IMR-90 (cell line): ENCODE measurements around the gene MINAR1. TPM values are rescaled to one million over a fixed set of nuclear protein-coding genes. Genes with fewer than 3 reads are reported as not detected.

ENCODE experiments used
- ATAC-seq: fragments of 200-7000 bp; cut with Tn5 transposase; 2 replicates; pipeline ENCODE4 v1.9.1; 2020; ENCODE audit warnings: low read depth, mild to moderate bottlenecking, moderate library complexity
- BruUV-seq: library from RNA; stranded (reverse); fragments of 400-500 nt; replicated peaks from 2 replicates; lab custom pipeline; 2021; lab: Mats Ljungman, UMichigan
- CTCF ChIA-PET: fragments of 300-600 bp; formaldehyde crosslinking; extraction: SDS; loops from one replicate; lab custom pipeline; 2021; ENCODE audit warnings: antibody characterized with exemption; lab: Yijun Ruan, JAX
- POLR2A ChIA-PET: fragments of 300-600 bp; sonication (Branson Sonifier 250); formaldehyde crosslinking; loops from one replicate; lab custom pipeline; 2022; ENCODE audit warnings: antibody characterized with exemption; ENCODE audit not compliant: unreplicated experiment; lab: Charles Lee
- DNase-seq: peaks from one replicate; pipeline ENCODE4 v3.0.0; 2013
- H2AFZ ChIP-seq: replicated peaks from 2 replicates; pipeline ENCODE3; 2013; ENCODE audit warnings: low read length, mild to moderate bottlenecking; ENCODE audit not compliant: poor library complexity
- H2AK5ac ChIP-seq: 2 replicates; pipeline ENCODE4 v1.6.1; 2013; ENCODE audit warnings: low read depth, low read length, inconsistent platforms
- H2AK9ac ChIP-seq: replicated peaks from 2 replicates; pipeline ENCODE3; 2013; ENCODE audit warnings: mild to moderate bottlenecking, low read depth, low read length, moderate library complexity; ENCODE audit not compliant: poor library complexity
- H2BK120ac ChIP-seq: 2 replicates; pipeline ENCODE4 v1.6.1; 2013; ENCODE audit warnings: low read depth, low read length, inconsistent platforms
- H2BK15ac ChIP-seq: 3 replicates; pipeline ENCODE4 v1.6.1; 2013; ENCODE audit warnings: low read depth, low read length, inconsistent platforms
- H2BK20ac ChIP-seq: 2 replicates; pipeline ENCODE4 v1.6.1; 2013; ENCODE audit warnings: low read depth, mild to moderate bottlenecking, inconsistent platforms, low read length, moderate library complexity
- H2BK5ac ChIP-seq: 2 replicates; pipeline ENCODE4 v1.6.1; 2013; ENCODE audit warnings: mild to moderate bottlenecking, low read depth, low read length, inconsistent platforms; ENCODE audit not compliant: poor library complexity, severe bottlenecking
- H3K14ac ChIP-seq: replicated peaks from 2 replicates; pipeline ENCODE4 v1.6.1; 2013; ENCODE audit warnings: low read depth, low read length, inconsistent platforms
- H3K18ac ChIP-seq: 2 replicates; pipeline ENCODE4 v1.6.1; 2013; ENCODE audit warnings: low read depth, low read length, control low read depth
- H3K23ac ChIP-seq: 2 replicates; pipeline ENCODE4 v1.6.1; 2013; ENCODE audit warnings: low read depth, low read length, inconsistent platforms
- H3K27ac ChIP-seq: 2 replicates; pipeline ENCODE4 v1.5.1; 2013; ENCODE audit warnings: mild to moderate bottlenecking, control low read depth, low read length; ENCODE audit not compliant: insufficient read depth
- H3K27me3 ChIP-seq: 2 replicates; pipeline ENCODE4 v1.6.1; 2013; ENCODE audit warnings: low read length; ENCODE audit not compliant: control insufficient read depth, insufficient read depth
- H3K36me3 ChIP-seq: 2 replicates; pipeline ENCODE4 v1.6.1; 2013; ENCODE audit warnings: low read length, mixed read lengths; ENCODE audit not compliant: control insufficient read depth, insufficient read depth
- H3K4ac ChIP-seq: 2 replicates; pipeline ENCODE4 v1.6.1; 2013; ENCODE audit warnings: low read depth, low read length, inconsistent platforms
- H3K4me1 ChIP-seq: 2 replicates; pipeline ENCODE4 v1.6.1; 2013; ENCODE audit warnings: low read length, mixed read lengths; ENCODE audit not compliant: control insufficient read depth, insufficient read depth
- H3K4me2 ChIP-seq: 2 replicates; pipeline ENCODE4 v1.6.1; 2013; ENCODE audit warnings: low read depth, mild to moderate bottlenecking, control low read depth, low read length, moderate library complexity
- H3K4me3 ChIP-seq: 2 replicates; pipeline ENCODE4 v1.5.1; 2013; ENCODE audit warnings: low read depth, mild to moderate bottlenecking, control low read depth, low read length, moderate library complexity; ENCODE audit not compliant: insufficient read depth
- H3K56ac ChIP-seq: 2 replicates; pipeline ENCODE4 v1.6.1; 2013; ENCODE audit warnings: low read length, inconsistent platforms; ENCODE audit not compliant: insufficient read depth; ENCODE audit errors: extremely low read depth
- H3K79me1 ChIP-seq, 2 experiments: 2 replicates each; pipeline ENCODE4 v1.6.1; 2013; ENCODE audit warnings: low read length in 2 of 2, inconsistent platforms in 1 of 2, low read depth in 1 of 2
- H3K9ac ChIP-seq: 2 replicates; pipeline ENCODE4 v1.6.1; 2013; ENCODE audit warnings: low read depth, low read length, control low read depth
- H3K9me1 ChIP-seq: 2 replicates; pipeline ENCODE4 v1.6.1; 2013; ENCODE audit warnings: low read length, inconsistent platforms; ENCODE audit not compliant: insufficient read depth
- H3K9me3 ChIP-seq: 2 replicates; pipeline ENCODE4 v1.6.1; 2013; ENCODE audit warnings: low read length; ENCODE audit not compliant: control insufficient read depth, insufficient read depth
- H4K20me1 ChIP-seq: 2 replicates; pipeline ENCODE4 v1.6.1; 2013; ENCODE audit warnings: low read length, inconsistent platforms; ENCODE audit not compliant: insufficient read depth
- H4K5ac ChIP-seq: 2 replicates; pipeline ENCODE4 v1.6.1; 2013; ENCODE audit warnings: mild to moderate bottlenecking, low read depth, low read length, control low read depth
- H4K8ac ChIP-seq, 2 experiments: 2 replicates each; pipeline ENCODE4 v1.6.1; 2013; ENCODE audit warnings: low read depth in 2 of 2, low read length in 2 of 2, control low read depth in 1 of 2, inconsistent platforms in 1 of 2
- H4K91ac ChIP-seq: 2 replicates; pipeline ENCODE4 v1.6.1; 2013; ENCODE audit warnings: low read depth, low read length, inconsistent platforms; ENCODE audit not compliant: insufficient read depth
- BHLHE40 ChIP-seq: fragments of 150-350 bp; IDR thresholded peaks from 2 replicates; pipeline ENCODE4 v1.6.1; 2016; ENCODE audit warnings: mild to moderate bottlenecking, low read depth, low read length
- CEBPB ChIP-seq: IDR thresholded peaks from 2 replicates; pipeline ENCODE4 v1.6.1; 2012; ENCODE audit warnings: low read depth, low read length, improper control_type of control experiment
- FOS ChIP-seq: fragments of 150-350 bp; IDR thresholded peaks from 2 replicates; pipeline ENCODE4 v1.6.1; 2016; ENCODE audit warnings: low read depth, low read length
- MAFK ChIP-seq: IDR thresholded peaks from 2 replicates; pipeline ENCODE4 v1.6.1; 2012; ENCODE audit warnings: low read depth, low read length, improper control_type of control experiment
- MAZ ChIP-seq: IDR thresholded peaks from 2 replicates; pipeline ENCODE4 v1.6.1; 2012; ENCODE audit warnings: low read depth, mild to moderate bottlenecking, low read length, improper control_type of control experiment, moderate library complexity, borderline replicate concordance
- MXI1 ChIP-seq: IDR thresholded peaks from 2 replicates; pipeline ENCODE4 v1.6.1; 2012; ENCODE audit warnings: low read depth, mild to moderate bottlenecking, low read length, moderate library complexity, borderline replicate concordance
- NFE2L2 ChIP-seq: fragments of 150-350 bp; IDR thresholded peaks from 2 replicates; pipeline ENCODE4 v1.6.1; 2016; ENCODE audit warnings: low read depth, mild to moderate bottlenecking, low read length
- RCOR1 ChIP-seq: IDR thresholded peaks from 2 replicates; pipeline ENCODE4 v1.6.1; 2012; ENCODE audit warnings: mild to moderate bottlenecking, low read length, improper control_type of control experiment; ENCODE audit not compliant: insufficient replicate concordance
- RFX5 ChIP-seq: IDR thresholded peaks from 2 replicates; pipeline ENCODE4 v1.8.0; 2012; ENCODE audit warnings: low read depth, mild to moderate bottlenecking, low read length, moderate library complexity
- SMC3 ChIP-seq: fragments of 150-350 bp; IDR thresholded peaks from 2 replicates; pipeline ENCODE4 v1.6.1; 2016; ENCODE audit warnings: low read depth, mild to moderate bottlenecking, antibody characterized with exemption, low read length, moderate library complexity
- WGBS, 2 experiments: methylation state at CpG; one replicate each; pipeline versions ENCODE4 v1.1.5 to v1.1.7; 2013; ENCODE audit warnings: missing lambda C conversion rate in 2 of 2; ENCODE audit not compliant: insufficient read length in 1 of 2; ENCODE audit errors: extremely low coverage in 2 of 2; 5-methylcytosine and 5-hydroxymethylcytosine counted together
- dilution Hi-C: fragments of 300-500 bp; cut with HindIII; formaldehyde crosslinking; loops from one replicate; pipeline ENCODE4 v1.14.3; 2018; ENCODE audit warnings: low sequenced_read_pairs; ENCODE audit not compliant: unreplicated experiment
- in situ Hi-C: fragments of 300-500 bp; cut with MboI; formaldehyde crosslinking; loops from 3 replicates; pipeline ENCODE4 v1.14.3; 2019; ENCODE audit warnings: low sequenced_read_pairs, inconsistent platforms, mixed read lengths
- intact Hi-C: fragments of 100-400 bp; cut with micrococcal nuclease; formaldehyde crosslinking; loops from 2 replicates; pipeline ENCODE4 v1.10.0; 2022
- polyA plus RNA-seq, 3 experiments: library from polyadenylated mRNA; depleted of rRNA; stranded (reverse); fragments of >200 nt; gene quantifications; 2 replicates each; pipeline ENCODE4 v1.2.3, GENCODE V29; 2012; ENCODE audit warnings: low replicate concordance in 1 of 3
- total RNA-seq: library from RNA; depleted of rRNA; stranded (reverse); fragments of >200 nt; gene quantifications from 2 replicates; pipeline ENCODE4 v1.2.3, GENCODE V29; 2012
- TF ChIP-seq, protein P1 (sequence below): conservative IDR thresholded peaks from 2 replicates; pipeline ENCODE4 v1.5.1; 2012; ENCODE audit warnings: mild to moderate bottlenecking, low read depth, low read length, improper control_type of control experiment

The MINAR1 gene
- total and polyA plus RNA-seq, 2 of the 4 experiments (the other 2 are of a cell fraction): 0.65 to 1.6 TPM

DNA sequence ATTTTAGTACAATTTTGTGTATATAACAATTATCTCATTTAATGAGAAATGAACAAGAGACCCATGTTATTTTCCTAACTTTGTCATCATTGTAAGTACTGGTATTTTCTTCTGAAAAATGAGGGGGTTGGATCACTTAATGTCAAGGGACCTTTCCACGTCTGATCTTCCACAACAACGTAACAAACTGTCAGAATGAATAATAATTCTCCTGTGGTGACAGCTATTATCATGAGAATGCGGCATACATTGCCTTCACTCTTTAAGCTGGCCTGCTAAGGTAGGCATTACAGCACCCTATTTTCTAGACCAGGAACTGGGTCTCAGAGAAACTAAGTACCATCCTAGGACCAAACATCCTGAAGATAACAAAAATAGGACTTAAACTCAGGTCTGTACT, 31.5 kb upstream of the MINAR1 start:
- Histone ChIP-seq H4K8ac (no peak overlapping the region), H3K79me1 (peaks cover 3 to 4% of the 10 kb centered on the region in 2 experiments; a peak in 1 of 4 replicates), H3K9me1 (peaks cover 4% of the 10 kb centered on the region; the same call in 1 of the 2 replicates), H2AK5ac (no peak overlapping the region), H3K4me3 (no peak overlapping the region), H2BK5ac (no peak overlapping the region), H3K14ac (no peak overlapping the region), H4K20me1 (no peaks in the 10 kb centered on the region), H3K4me1 (peaks cover 3% of the 10 kb centered on the region; the same call in 1 of the 2 replicates), H2BK15ac (no peak overlapping the region), H3K4ac (no peak overlapping the region), H3K56ac (no peak overlapping the region), H3K4me2 (no peak overlapping the region), H3K36me3 (no peaks in the 10 kb centered on the region), H3K9ac (no peak overlapping the region), H3K27me3 (no peaks in the 10 kb centered on the region), H3K9me3 (no peaks in the 10 kb centered on the region), H3K18ac (no peak overlapping the region), H4K5ac (no peak overlapping the region), H2AK9ac (no peak overlapping the region), H3K27ac (no peak overlapping the region), H3K23ac (no peak overlapping the region), H4K91ac (no peak overlapping the region), H2BK20ac (no peak overlapping the region), H2BK120ac (no peak overlapping the region), H2AFZ (no peak overlapping the region)
- no peak for TF ChIP-seq SMC3
- no peak for TF ChIP-seq CEBPB
- no peak for TF ChIP-seq FOS
- no peak for TF ChIP-seq MAFK
- TF ChIP-seq BHLHE40: no peak
- TF ChIP-seq RFX5: no peak
- TF ChIP-seq NFE2L2: no peak
- no peak for TF ChIP-seq RCOR1
- TF ChIP-seq, protein P1, sequence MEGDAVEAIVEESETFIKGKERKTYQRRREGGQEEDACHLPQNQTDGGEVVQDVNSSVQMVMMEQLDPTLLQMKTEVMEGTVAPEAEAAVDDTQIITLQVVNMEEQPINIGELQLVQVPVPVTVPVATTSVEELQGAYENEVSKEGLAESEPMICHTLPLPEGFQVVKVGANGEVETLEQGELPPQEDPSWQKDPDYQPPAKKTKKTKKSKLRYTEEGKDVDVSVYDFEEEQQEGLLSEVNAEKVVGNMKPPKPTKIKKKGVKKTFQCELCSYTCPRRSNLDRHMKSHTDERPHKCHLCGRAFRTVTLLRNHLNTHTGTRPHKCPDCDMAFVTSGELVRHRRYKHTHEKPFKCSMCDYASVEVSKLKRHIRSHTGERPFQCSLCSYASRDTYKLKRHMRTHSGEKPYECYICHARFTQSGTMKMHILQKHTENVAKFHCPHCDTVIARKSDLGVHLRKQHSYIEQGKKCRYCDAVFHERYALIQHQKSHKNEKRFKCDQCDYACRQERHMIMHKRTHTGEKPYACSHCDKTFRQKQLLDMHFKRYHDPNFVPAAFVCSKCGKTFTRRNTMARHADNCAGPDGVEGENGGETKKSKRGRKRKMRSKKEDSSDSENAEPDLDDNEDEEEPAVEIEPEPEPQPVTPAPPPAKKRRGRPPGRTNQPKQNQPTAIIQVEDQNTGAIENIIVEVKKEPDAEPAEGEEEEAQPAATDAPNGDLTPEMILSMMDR: no peak
- TF ChIP-seq MAZ: no peak
- TF ChIP-seq MXI1: no peak
- intact Hi-C loops: no loop called here
- DNase-seq (no peak), ATAC-seq (no peak)
- BruUV-seq: no TSS peak
- dilution Hi-C loops: no loop called here
- CTCF ChIA-PET: no interaction called here
- no CpG with 5 or more reads among the region's 3 CpGs for whole genome bisulfite sequencing, 2 experiments
- POLR2A ChIA-PET: no interaction called here
- in situ Hi-C loops: no loop called here
